Brain pericyte (primary cell): ENCODE measurements around the gene ADM.

Source experiments
- DNase-seq: peaks from one replicate; pipeline ENCODE4 v3.0.0-alpha.2; 2012; ENCODE audit warnings: low read depth, low spot score

ADM gene

DNA sequence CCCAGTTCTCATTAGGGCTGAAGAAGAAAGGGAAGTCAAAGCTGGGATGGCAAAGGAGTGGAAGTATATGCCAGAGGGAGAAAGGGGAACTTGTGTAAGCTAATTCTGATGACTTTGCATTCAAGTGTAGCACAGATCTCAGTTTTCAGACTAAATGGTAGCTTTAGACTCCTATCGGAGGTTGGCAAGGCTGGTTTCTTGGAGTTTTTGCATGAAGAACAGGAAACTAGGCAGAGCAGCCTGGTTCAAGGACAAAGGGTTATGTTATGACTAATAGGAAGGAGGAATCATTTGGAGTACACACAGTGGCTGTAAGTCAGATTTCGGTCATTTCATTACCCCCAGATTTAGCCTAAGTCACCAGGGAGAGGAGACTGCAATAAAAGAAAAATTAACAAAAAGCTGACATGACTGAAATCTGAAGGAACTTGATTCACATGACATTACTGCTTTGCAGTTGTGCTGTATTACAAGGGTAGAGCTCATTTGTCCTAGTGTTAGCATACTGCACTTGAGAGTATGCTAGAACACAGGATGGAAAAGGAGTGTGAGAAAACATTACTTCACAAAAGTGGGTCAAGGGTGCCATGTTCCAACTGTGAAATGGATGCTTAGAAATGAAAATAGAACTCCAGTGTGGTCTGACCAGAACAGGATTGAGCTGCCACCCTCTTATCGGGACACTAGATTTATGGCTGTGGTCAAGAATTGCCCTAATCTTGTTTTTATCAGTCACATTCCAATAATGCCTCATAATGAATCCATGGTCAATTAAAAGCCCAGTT lies 23.6 kb downstream of the ADM start:
- DNase-seq = no peak

DNA sequence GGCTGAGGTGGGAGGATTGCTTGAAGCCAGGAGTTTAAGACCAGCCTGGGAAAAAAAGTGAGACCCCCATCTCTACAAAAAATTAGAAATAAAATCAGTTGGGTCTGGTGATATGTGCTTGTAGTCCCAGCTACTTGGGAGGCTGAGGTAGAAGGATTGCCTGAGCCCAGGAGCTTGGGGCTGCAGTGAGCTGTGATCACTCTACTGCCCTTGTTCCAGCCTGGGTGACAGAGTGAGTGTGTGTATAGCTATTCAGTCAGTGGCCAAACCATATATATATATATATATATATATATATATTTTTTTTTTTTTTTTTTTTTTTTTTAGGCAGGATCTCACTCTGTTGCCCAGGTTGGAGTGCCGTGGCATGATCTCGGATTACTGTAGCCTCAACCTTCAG lies 24.5 kb downstream of the ADM start:
- DNase-seq = no peak

DNA sequence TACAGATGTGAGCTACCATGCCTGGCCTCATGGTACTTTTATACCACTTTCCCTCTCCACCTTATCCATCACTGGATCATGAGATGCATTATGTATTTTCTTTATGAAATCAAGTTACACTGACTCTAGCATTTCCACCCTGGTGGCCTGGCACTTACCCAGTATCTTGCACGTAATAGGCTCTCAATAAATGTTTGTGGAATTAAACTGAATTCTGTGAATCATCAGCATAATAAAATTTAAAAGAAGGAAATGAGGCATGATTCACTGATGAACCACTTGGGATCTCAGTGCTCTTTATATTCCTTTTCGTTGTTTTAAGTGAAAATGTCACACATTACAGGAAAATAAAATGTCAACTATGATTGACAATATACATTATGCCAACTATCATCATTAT lies 25.1 kb downstream of the ADM start:
- DNase-seq = peak; percentile 55

DNA sequence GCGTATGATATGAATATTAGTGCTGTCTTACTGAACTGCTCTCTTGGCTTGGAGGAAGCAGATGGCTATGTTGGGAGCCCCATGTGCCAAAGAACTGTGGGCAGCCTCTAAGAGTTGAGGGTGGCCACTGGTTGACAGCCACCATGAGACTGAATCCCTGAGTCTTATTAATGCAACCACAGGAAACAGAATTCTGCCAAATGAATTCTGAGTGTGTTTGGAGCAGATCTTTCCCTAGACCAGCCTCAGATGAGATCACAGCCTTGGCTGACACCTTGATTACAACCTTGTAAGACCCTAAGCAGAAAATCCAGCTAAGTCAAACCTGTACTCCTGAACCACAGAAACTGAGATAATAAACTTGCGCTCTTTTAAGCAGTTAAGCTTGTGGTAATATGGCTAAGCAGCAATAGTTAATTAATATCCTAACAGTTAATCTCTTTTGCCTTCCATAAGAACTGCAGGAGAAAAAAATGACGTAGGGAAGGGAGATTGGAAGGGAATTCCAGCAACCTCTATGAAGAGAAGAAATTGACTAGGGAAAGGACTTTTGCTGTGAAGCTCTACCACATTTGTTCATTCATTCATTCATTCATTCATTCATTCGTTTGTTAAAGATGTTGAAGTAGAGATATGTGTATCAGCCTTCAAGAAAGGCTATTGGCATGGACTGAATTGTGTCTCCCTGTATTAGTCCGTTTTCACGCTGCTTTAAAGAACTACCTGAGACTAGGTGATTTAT lies 26.8 kb downstream of the ADM start:
- DNase-seq = no peak

DNA sequence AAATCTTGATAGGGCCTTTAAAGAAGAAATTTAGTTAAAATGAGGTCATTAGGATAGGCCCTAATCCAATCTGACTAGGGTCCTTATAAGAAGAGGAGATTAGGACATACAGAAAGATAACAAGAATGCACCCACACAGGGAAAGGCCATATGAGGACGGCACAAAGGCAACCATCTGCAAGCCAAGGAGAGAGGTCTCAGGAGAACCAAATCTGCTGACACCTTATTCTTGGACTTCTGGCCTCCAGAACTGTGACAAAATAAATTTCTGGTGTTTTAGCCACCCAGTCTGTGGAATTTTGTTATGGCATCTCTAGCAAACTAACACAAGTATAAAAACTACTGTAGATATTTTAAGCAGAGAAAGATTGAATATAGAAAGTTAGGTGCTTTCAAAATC lies 28.6 kb downstream of the ADM start:
- no peak for DNase-seq

DNA sequence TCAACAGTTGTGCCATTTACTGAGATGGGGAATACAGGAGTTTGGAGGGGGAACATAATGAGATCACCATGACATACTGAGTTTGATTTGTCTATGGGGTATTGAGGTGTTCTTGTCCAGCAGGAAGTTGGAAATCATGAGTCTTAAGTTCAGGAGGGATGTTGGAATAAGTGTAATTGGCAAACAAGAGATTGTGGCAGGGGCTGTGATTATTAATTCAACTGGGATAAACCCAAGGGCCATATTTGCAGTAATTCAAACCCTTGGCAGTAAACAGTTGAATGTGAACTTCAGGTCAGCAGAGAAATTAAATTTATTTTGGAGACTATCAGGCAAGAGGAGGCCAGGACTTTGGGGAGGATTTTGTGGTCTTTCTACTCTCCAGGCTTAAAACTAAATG lies 33.4 kb downstream of the ADM start:
- no peak for DNase-seq

DNA sequence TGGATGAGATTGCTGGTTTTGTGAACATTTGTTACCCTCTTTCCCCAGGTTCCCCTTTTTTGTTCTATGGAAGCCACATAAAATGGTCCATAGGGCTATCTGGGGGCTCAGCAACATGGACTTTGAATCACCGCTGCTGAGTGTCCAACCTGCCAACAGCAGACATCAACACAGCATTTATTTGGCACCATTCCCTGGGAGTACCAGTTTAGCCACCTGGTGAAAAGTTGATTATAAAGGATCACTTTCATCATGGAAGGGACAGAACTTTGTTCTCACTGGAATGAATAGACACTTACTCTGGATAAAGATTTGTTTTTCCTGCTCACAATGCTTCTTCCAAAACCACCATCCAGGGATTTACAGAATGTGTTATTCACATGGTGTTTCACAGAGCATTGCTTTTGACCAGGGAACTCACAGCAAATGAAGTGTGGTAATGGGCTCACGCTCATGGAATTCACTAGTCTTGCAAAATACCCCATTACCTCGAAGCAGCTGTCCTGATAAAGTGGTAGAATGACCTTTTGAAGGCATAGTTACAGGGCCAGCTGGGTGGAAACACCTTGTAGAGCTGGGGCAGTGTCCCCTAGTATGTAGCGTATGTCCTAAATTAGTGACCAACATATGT lies 43.9 kb downstream of the ADM start:
- no peak for DNase-seq

DNA sequence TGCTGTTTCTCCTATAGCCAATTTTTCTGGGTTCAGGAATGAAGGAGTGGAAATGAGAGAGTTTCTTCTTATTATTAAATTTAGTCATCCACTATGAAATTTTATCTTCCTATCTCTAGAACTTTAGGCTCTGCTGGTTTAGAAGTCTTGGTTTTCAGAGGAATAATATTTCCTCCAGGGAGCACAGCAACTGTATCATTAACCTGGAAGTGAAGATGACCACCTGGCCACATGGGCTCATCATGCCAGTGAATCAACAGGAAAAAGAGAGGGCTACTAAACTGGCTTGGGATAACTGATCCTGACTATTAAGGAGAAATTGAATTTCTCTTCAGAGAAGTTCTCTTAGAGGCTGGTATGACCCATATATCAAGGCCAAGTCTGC lies 44.4 kb downstream of the ADM start:
- no peak for DNase-seq

DNA sequence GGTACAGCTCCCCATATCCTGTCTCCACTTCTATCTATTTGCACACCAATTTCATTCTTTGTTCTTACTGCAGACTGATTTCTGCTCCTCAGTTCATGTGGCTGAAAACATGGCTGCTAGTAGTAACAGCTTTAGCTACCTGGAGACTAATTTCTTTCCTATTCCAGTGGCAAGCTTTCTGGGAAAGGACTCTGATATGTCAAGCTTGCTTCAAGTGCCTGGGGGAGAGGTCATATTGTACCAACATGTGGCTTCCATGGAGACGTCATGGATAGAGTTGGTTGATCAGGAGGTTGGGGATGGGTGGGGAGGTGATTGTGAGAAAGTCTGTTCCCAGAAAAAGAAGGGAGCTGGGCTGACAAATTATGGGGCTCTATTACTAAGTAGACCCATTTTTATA lies 44.9 kb downstream of the ADM start:
- DNase-seq = no peak

DNA sequence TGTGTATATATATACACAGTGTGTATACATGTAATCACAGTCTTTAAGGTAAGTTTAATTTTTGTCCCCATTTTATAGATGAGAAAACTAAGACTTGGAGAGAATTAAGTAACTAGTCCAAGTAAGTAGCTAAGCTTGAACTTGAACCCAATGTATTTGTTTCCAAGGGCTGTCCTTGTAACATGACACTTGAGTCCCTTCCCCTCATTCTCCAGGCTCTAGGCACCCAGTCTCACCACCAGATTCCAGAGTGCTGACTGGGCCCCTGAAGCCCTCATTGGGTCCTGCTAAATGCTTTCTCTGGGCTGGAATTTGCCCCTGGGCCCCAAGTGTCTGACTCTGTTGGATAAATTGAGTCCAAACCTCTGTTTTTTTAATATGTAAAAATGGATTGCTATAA lies 45.5 kb downstream of the ADM start:
- DNase-seq = no peak

DNA sequence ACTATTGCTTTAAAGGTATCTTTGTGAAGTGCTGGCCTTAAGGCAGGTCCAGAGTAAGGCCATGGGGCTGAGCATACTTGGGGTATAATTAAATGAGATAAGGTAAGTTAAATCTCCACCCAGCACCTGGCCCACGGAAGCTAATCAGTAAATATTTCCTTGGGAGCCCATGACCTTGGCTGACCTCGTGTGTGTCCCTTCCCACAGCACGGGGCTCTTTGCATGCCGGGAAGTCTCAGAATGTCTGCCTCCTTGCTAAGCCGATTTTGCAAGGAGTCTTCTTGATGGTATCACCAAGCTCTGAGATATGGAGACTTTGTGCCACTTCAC lies 46.5 kb downstream of the ADM start:
- no peak for DNase-seq

DNA sequence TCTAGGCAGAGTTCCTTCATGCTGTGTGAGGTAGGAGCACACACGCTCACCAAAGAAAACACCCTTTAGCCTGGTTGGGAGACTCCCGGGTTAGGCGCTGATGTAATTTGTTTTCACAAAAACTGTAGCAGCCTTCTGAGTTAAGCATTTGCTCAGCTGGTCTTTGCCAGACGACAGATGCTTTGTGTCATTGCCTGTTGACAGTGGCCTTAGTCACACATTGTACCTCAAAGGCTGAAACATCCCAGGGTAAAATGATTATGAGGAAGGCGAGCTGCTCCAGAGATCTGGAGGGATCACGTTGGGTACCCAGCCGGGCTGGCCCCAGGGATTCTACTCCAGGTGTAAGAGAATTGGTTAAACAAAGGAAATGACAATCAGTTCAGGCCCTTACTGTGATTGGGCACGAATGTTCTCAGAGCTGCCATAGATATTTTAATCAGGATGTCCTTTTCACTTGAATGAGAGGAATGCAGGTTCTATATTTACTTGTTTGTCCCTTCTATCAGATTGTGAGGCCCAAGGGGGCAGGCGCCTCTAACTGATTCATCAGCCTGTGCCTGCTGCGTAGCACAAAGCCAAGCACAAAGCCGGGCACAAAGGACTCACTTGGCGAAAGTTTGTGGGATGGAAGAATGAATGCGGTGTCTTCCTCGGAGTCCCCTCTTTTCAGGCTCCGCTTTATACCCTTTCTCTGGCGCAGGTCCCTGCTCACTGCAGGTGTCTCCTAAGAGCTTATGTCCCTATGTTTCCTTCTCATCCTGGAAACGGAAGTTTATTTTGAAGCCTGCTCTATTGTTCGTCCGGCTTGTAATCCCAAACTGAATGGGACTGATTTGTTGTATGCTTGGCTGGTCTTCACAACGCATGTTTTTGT lies 47.1 kb downstream of the ADM start:
- DNase-seq = no peak

DNA sequence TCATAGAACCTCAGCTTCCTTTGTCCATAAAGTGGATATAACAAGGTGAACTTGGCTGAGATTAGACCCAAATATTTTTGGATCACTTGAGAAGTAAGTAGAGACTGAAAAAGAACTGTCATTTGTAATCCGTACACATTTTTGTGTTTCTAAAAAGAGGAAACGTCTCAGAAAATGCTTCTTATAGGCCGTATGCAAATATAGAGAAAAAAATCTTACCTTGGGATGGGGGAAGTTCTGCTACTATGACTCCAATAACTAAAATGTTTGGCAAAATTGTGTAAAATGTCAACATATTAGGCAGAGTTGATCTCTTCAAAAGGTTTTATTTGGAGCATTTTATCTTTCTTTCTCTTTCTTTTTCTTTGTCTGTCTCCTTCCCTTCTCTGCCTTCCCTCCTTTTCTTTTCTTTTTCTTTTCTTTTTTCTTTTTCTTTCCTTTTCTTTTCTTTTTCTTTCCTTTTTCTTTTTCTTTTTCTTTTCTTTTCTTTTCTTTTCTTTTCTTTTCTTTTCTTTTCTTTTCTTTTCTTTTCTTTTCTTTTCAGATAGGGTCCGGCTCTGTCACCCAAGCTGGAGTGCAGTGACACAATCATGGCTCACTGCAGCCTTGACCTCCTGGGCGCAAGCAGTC lies 48.2 kb downstream of the ADM start:
- DNase-seq = no peak

DNA sequence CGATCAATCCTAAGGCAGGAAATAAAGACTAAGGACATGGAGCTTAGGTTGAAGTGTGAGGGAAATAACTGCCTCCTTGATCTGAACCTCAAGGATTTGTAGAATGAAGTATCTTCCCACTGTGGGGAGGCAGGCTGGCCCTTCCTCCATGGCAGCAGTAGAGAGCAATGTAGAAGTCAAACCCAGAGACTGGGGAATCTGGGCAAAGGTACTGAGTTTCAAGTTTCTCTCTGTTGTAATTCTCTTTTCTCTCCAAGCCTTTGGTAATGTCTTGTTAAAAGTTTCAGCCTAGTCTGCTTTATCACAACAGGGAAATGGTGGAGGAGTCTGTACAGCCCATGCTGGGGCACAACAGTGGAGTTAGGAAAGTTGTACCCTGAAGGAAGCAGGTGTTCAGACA lies 49.5 kb downstream of the ADM start:
- DNase-seq = no peak

DNA sequence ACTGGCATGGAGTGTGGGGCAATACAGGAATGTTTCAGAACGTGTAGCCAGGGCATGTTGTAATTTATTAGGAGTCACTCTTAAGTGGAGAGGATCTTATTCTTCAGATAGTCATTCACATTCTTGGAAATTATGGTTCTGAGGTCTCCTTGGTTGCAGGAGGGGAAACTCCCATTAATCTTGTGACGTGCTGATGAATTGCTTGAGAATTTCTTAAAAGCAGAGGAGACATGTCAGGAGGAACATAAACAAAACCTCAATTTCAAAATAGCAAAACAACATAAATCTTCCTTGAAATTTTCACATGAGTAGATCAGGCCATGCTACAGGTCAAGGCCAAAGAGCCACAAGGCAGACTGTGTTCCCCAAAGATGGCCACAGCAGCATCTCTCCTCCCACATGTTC lies 50.4 kb downstream of the ADM start:
- no peak for DNase-seq

DNA sequence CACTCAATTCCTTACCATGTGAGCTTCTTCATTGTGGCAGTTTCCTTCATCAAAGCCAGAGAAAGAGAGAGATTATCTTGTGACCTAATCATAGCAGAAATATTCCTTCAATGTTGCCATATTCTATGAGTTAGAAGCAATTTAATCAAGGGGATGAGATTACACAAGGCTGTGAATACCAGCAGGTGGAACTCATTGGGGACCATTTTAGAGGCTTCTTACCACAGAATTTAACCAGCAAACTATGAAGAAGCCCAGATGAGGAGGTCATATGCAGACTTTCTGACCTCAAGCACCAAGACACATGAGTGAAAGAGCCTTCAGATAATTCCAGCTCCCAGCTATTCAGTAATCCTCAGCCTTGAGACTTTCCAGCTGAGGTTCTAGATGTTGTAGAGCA lies 51.3 kb downstream of the ADM start:
- DNase-seq = no peak
